ENCODE measurements around the gene KIF11. TPM values are rescaled to one million over a fixed set of nuclear protein-coding genes. Genes with fewer than 3 reads are reported as not detected.
A peak's percentile ranks its signal among the peaks of the same experiment; 100 is the strongest.
"Not testable (repeated sequence)": the region's sequence is repeated elsewhere in the genome, so short reads cannot be mapped to it uniquely, and the experiment has no call there.

KIF11 gene
- polyA plus RNA-seq, 3 donors, result 0.07 to 0.55 (median 0.40) TPM

GRCh38 chr10:92641492-92641891, 48.6 kb downstream of the KIF11 start:
- Mint-ChIP-seq H3K4me3 (no peak overlapping the region), H3K36me3 (peaks cover 12 to 40% of the 10 kb centered on the region in 2 donors), H3K4me1 (peaks cover 5% of the 10 kb centered on the region), H3K27me3 (ENCODE audit: low read depth in 3 of 3) (no peaks in the 10 kb centered on the region), H3K9me3 (no peaks in the 10 kb centered on the region), H3K27ac (no peak overlapping the region)
- Histone ChIP-seq H3K9me3 (replicated peaks in 1 of 2; ENCODE audit: control insufficient read depth in 1 of 2, insufficient read depth in 1 of 2, low read length in 2 of 2) (no peaks in the 10 kb centered on the region), H3K9ac (ENCODE audit: insufficient read depth, low read length, poor library complexity, severe bottlenecking) (no peak overlapping the region), H2AFZ (ENCODE audit: insufficient read depth, low read depth, low read length, poor library complexity, severe bottlenecking) (no peak overlapping the region), H3K4me2 (replicated peaks; ENCODE audit: extremely low read depth, low read length, poor library complexity, severe bottlenecking) (no peak overlapping the region), H3K79me2 (ENCODE audit: insufficient read depth, low read length) (peaks cover 18% of the 10 kb centered on the region), H3K4me3 (replicated peaks in 1 of 3; ENCODE audit: low read depth in 2 of 3, low read length in 3 of 3) (no peak overlapping the region), H4K20me1 (ENCODE audit: insufficient read depth, low read length) (no peaks in the 10 kb centered on the region), H3K27ac (ENCODE audit: low read depth in 1 of 2, low read length in 2 of 2) (no peak overlapping the region), H3K27me3 (ENCODE audit: control insufficient read depth in 2 of 2, insufficient read depth in 2 of 2, low read length in 2 of 2) (no peaks in the 10 kb centered on the region), H3K4me1 (ENCODE audit: control insufficient read depth in 1 of 2, insufficient read depth in 2 of 2, low read length in 2 of 2) (no peaks in the 10 kb centered on the region), H3K36me3 (replicated peaks in 1 of 2; ENCODE audit: control insufficient read depth in 1 of 2, insufficient read depth in 2 of 2, low read length in 2 of 2) (peaks cover 20 to 55% of the 10 kb centered on the region in 2 donors)
- no peak for TF ChIP-seq CTCF (IDR thresholded peaks at IDR 0.05)
- DNase-seq, result no peak
- intact Hi-C loops (cut with micrococcal nuclease), result no loop called here
- WGBS (ENCODE audit: insufficient coverage), result no CpG with 5 or more reads among the region's 1 CpG

DNA sequence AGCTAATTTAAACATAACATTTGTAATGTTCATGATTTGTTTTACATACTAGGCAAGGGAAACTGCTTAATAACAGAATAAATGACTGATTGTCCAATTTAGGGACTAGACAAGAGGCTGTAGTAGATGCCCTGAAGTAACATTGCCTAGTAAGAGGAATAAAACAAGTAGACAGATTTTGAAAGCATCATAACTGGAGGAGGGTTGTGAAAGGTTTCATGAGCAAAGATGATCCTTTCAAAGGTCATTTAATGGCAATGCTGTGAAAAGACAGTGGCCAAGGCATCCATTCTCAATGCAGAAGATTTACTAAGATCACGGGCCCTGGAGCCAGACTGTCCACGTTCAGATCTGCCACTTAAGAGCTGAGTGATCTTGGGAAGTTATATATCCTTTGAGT, 52.0 kb downstream of the KIF11 start:
- Histone ChIP-seq H3K27ac (ENCODE audit: low read depth in 1 of 2, low read length in 2 of 2) (peak overlapping the region in 1 of 2 donors; percentile 13), H3K4me2 (replicated peaks; ENCODE audit: extremely low read depth, low read length, poor library complexity, severe bottlenecking) (no peak overlapping the region), H3K9ac (ENCODE audit: insufficient read depth, low read length, poor library complexity, severe bottlenecking) (no peak overlapping the region), H3K27me3 (ENCODE audit: control insufficient read depth in 2 of 2, insufficient read depth in 2 of 2, low read length in 2 of 2) (no peaks in the 10 kb centered on the region), H3K4me3 (replicated peaks in 1 of 3; ENCODE audit: low read depth in 2 of 3, low read length in 3 of 3) (no peak overlapping the region), H3K4me1 (ENCODE audit: control insufficient read depth in 1 of 2, insufficient read depth in 2 of 2, low read length in 2 of 2) (no peaks in the 10 kb centered on the region), H4K20me1 (ENCODE audit: insufficient read depth, low read length) (no peaks in the 10 kb centered on the region), H3K36me3 (replicated peaks in 1 of 2; ENCODE audit: control insufficient read depth in 1 of 2, insufficient read depth in 2 of 2, low read length in 2 of 2) (peaks cover 28 to 61% of the 10 kb centered on the region in 2 donors), H2AFZ (ENCODE audit: insufficient read depth, low read depth, low read length, poor library complexity, severe bottlenecking) (no peak overlapping the region), H3K79me2 (ENCODE audit: insufficient read depth, low read length) (peaks cover 13% of the 10 kb centered on the region), H3K9me3 (replicated peaks in 1 of 2; ENCODE audit: control insufficient read depth in 1 of 2, insufficient read depth in 1 of 2, low read length in 2 of 2) (no peaks in the 10 kb centered on the region)
- Mint-ChIP-seq H3K27me3 (ENCODE audit: low read depth in 3 of 3) (no peaks in the 10 kb centered on the region), H3K4me3 (no peak overlapping the region), H3K4me1 (peaks cover 5% of the 10 kb centered on the region), H3K9me3 (no peaks in the 10 kb centered on the region), H3K27ac (peak overlapping the region in 1 of 7 donors; percentile 38), H3K36me3 (peaks cover 29 to 59% of the 10 kb centered on the region in 2 donors)
- intact Hi-C loops (cut with micrococcal nuclease), result no loop called here
- peak; percentile 6 for TF ChIP-seq CTCF (IDR thresholded peaks at IDR 0.05)
- no peak for DNase-seq
- WGBS (ENCODE audit: insufficient coverage), result no CpG with 5 or more reads among the region's 2 CpGs

DNA sequence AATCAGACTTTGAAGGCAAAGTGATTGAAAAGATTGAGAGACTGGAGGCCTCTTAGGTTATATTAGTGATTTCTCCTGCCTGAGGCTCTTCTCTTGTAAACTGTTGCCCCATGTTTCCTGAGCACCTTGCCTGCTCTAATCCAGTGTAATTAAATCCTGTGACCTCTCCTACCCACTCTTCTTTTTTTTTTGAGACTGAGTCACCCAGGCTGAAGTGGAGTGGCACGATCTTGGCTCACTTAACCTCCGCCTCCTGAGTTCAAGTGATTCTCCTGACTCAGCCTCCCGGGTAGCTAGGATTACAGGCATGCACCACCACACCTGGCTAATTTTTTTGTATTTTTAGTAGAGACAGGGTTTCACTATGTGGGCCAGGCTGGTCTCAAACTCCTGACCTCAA, 57.9 kb downstream of the KIF11 start:
- H3K27me3 ChIP-seq (ENCODE audit: control insufficient read depth in 2 of 2, insufficient read depth in 2 of 2, low read length in 2 of 2); H3K4me1 Mint-ChIP-seq; H3K9me3 ChIP-seq (replicated peaks in 1 of 2; ENCODE audit: control insufficient read depth in 1 of 2, insufficient read depth in 1 of 2, low read length in 2 of 2); H2AFZ ChIP-seq (ENCODE audit: insufficient read depth, low read depth, low read length, poor library complexity, severe bottlenecking); H3K27ac ChIP-seq (ENCODE audit: low read depth in 1 of 2, low read length in 2 of 2); intact Hi-C loops (cut with micrococcal nuclease); H3K79me2 ChIP-seq (ENCODE audit: insufficient read depth, low read length); DNase-seq; H4K20me1 ChIP-seq (ENCODE audit: insufficient read depth, low read length); H3K9ac ChIP-seq (ENCODE audit: insufficient read depth, low read length, poor library complexity, severe bottlenecking); H3K27me3 Mint-ChIP-seq (ENCODE audit: low read depth in 3 of 3); H3K4me3 ChIP-seq (replicated peaks in 1 of 3; ENCODE audit: low read depth in 2 of 3, low read length in 3 of 3); H3K4me3 Mint-ChIP-seq; H3K9me3 Mint-ChIP-seq; H3K4me2 ChIP-seq (replicated peaks; ENCODE audit: extremely low read depth, low read length, poor library complexity, severe bottlenecking); H3K4me1 ChIP-seq (ENCODE audit: control insufficient read depth in 1 of 2, insufficient read depth in 2 of 2, low read length in 2 of 2): not testable (repeated sequence)
- 100% methylated on average over 3 of the region's 3 CpGs for WGBS (ENCODE audit: insufficient coverage)
- Mint-ChIP-seq H3K27ac (peak overlapping the region in 2 of 7 donors; percentile 50 to 54), H3K36me3 (peaks cover 47 to 67% of the 10 kb centered on the region in 2 donors)
- H3K36me3 ChIP-seq (replicated peaks in 1 of 2; ENCODE audit: control insufficient read depth in 1 of 2, insufficient read depth in 2 of 2, low read length in 2 of 2), result peaks cover 28 to 75% of the 10 kb centered on the region in 2 donors
